ENCODE results near the gene TMEM237. TPM values are rescaled to one million over a fixed set of nuclear protein-coding genes. Genes with fewer than 3 reads are reported as not detected.

TMEM237 gene
- total and polyA plus RNA-seq, 12 donors = 8.7 to 25.0 (median 18.2) TPM

GRCh38 chr2:201660293-201660895 is 17.1 kb upstream of the TMEM237 start:
- Histone ChIP-seq H3K9me3 (no peaks in the 10 kb centered on the region), H3K4me1 (peaks cover 0 to 7% (median 0%) of the 10 kb centered on the region in 9 donors), H3K4me3 (no peak overlapping the region), H3K36me3 (no peaks in the 10 kb centered on the region), H3K27ac (no peak overlapping the region), H3K27me3 (no peaks in the 10 kb centered on the region)
- intact Hi-C loops (cut with DNase I) = no loop called here
- ATAC-seq (no peak), DNase-seq (no peak)
- WGBS, 2 donors = 72% methylated on average over 5 of the region's 5 CpGs
- TF ChIP-seq, protein P1, sequence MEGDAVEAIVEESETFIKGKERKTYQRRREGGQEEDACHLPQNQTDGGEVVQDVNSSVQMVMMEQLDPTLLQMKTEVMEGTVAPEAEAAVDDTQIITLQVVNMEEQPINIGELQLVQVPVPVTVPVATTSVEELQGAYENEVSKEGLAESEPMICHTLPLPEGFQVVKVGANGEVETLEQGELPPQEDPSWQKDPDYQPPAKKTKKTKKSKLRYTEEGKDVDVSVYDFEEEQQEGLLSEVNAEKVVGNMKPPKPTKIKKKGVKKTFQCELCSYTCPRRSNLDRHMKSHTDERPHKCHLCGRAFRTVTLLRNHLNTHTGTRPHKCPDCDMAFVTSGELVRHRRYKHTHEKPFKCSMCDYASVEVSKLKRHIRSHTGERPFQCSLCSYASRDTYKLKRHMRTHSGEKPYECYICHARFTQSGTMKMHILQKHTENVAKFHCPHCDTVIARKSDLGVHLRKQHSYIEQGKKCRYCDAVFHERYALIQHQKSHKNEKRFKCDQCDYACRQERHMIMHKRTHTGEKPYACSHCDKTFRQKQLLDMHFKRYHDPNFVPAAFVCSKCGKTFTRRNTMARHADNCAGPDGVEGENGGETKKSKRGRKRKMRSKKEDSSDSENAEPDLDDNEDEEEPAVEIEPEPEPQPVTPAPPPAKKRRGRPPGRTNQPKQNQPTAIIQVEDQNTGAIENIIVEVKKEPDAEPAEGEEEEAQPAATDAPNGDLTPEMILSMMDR (IDR thresholded peaks at IDR 0.05) = no peak

- H3K4me3 ChIP-seq = no peak overlapping the region
- H3K27me3 ChIP-seq = no peaks in the 10 kb centered on the region
- no peaks in the 10 kb centered on the region for H3K9me3 ChIP-seq
- H3K27ac ChIP-seq = no peak overlapping the region
- 78 to 83% methylated on average over 5 of the region's 5 CpGs for WGBS, 2 donors
- TF ChIP-seq, protein P1 (IDR thresholded peaks at IDR 0.05) = no peak
- intact Hi-C loops (cut with DNase I) = no loop called here
- H3K36me3 ChIP-seq = no peaks in the 10 kb centered on the region
- DNase-seq (no peak), ATAC-seq (no peak)
- peaks cover 0 to 19% (median 0%) of the 10 kb centered on the region in 9 donors for H3K4me1 ChIP-seq
Observed at GRCh38 chr2:201656740-201657139, 13.4 kb upstream of the TMEM237 start.

DNA sequence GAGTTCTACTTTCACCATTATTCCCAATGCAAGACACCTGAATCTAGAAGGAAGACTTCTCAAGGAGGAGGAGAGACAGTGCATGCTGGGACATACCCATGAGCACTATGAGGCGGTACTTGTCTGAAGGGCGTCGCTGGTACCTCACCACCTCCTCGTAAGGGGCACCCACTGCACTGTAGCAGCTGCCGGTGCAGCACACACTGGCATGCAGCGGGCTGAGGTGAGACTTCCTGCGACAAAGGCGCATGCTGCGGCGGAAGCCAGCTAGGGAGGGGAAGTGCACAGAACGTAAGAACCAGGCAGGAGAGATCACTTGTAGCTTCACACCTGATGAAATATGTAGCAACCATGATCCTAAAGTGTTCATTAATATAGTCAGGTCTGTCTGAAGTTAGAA is 12.8 kb upstream of the TMEM237 start:
- ATAC-seq = no peak
- no peaks in the 10 kb centered on the region for H3K27me3 ChIP-seq
- 92 to 94% methylated on average over 11 of the region's 11 CpGs for WGBS, 2 donors
- no peak overlapping the region for H3K27ac ChIP-seq
- DNase-seq = no peak
- H3K4me3 ChIP-seq = no peak overlapping the region
- H3K4me1 ChIP-seq = peaks cover 0 to 19% (median 0%) of the 10 kb centered on the region in 9 donors
- no peaks in the 10 kb centered on the region for H3K36me3 ChIP-seq
- TF ChIP-seq, protein P1 (IDR thresholded peaks at IDR 0.05) = no peak
- H3K9me3 ChIP-seq = no peaks in the 10 kb centered on the region
- intact Hi-C loops (cut with DNase I) = no loop called here

DNA sequence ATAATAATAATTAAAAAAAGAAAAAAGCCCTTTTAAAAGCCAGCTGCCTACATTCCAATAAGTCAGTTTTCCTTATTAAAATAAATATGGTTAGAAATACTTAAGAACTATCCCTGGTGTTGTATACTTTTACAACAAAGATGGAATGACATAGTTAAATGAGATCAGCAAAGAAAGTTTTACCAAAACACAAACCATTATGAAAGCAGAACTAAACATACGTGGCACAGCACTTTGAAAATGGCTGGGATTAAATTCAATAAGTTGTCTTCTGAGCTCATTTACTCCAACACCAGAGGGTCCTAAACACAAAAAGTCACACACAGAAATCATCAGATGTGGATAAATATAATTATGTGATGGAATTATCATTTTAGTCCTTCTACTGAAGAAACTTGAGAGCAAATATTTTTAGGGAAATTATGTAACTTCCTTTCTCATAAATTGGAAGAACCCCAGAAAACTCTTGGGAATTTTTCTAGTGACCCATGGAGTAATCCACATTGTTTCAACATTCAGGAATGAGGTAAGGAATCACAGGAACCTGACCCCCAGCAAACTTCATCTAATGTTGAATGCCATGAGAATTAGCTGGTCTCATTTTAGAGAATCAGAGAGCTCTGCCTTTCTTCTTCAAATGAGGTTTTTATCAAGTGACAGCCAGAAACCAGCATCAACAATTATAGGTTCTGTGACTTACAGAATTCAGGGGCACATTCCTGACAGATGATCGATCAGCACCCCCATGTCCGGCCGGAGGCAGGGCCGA is 11.5 kb upstream of the TMEM237 start:
- peaks cover 0 to 14% (median 0%) of the 10 kb centered on the region in 9 donors for H3K4me1 ChIP-seq
- H3K36me3 ChIP-seq = no peaks in the 10 kb centered on the region
- H3K9me3 ChIP-seq = no peaks in the 10 kb centered on the region
- DNase-seq (no peak), ATAC-seq (no peak)
- WGBS, 2 donors = 74 to 83% methylated on average over 5 of the region's 5 CpGs
- H3K27me3 ChIP-seq = no peaks in the 10 kb centered on the region
- intact Hi-C loops (cut with DNase I) = no loop called here
- no peak overlapping the region for H3K4me3 ChIP-seq
- H3K27ac ChIP-seq = peak overlapping the region in 1 of 10 donors; percentile 2
- TF ChIP-seq, protein P1 (IDR thresholded peaks at IDR 0.05) = no peak
